ENCODE results near the gene PLEKHM1.
"Not testable (repeated sequence)": the region's sequence is repeated elsewhere in the genome, so short reads cannot be mapped to it uniquely, and the experiment has no call there.

- not testable (repeated sequence) for TF ChIP-seq CTCF (IDR thresholded peaks at IDR 0.05; ENCODE audit: low read depth, low read length, missing input control); SP1 (IDR thresholded peaks at IDR 0.05); RAD21 (IDR thresholded peaks at IDR 0.05); REST (IDR thresholded peaks at IDR 0.05); YY1 (IDR thresholded peaks at IDR 0.05); JUND (IDR thresholded peaks at IDR 0.05); MAX (IDR thresholded peaks at IDR 0.05); NR2F2 (IDR thresholded peaks at IDR 0.05); GABPA (IDR thresholded peaks at IDR 0.05 in 1 of 2, conservative IDR thresholded peaks at IDR 0.05 in 1 of 2); EGR1 (IDR thresholded peaks at IDR 0.05; ENCODE audit: low read depth in 2 of 2); TAF1 (conservative IDR thresholded peaks at IDR 0.05)
These were observed 47.6 kb upstream of the PLEKHM1 start for GRCh38 chr17:45538168-45538567.
